Fibroblast of mammary gland (primary cell): ENCODE measurements around the gene EPN1.

ENCODE experiments used
- DNase-seq: peaks from one replicate; pipeline ENCODE4 v3.0.0-alpha.2; 2010; ENCODE audit warnings: low read depth
- H3K4me3 ChIP-seq: 2 replicates; pipeline ENCODE4 v1.5.1; 2011; ENCODE audit warnings: low read depth, mild to moderate bottlenecking, low read length, moderate library complexity; ENCODE audit not compliant: control insufficient read depth
- CTCF ChIP-seq: conservative IDR thresholded peaks from 2 replicates; pipeline ENCODE4 v1.5.1; 2011; ENCODE audit warnings: low read depth, low read length, inconsistent platforms; ENCODE audit not compliant: control insufficient read depth, insufficient read depth

Gene EPN1

GRCh38 chr19:55661826-55662225 lies 13.2 kb upstream of the EPN1 start:
- no peak for TF ChIP-seq CTCF
- no peak for DNase-seq
- no peak overlapping the region for H3K4me3 ChIP-seq

- no peak for DNase-seq
- H3K4me3 ChIP-seq = no peak overlapping the region
- TF ChIP-seq CTCF = no peak
These were observed 11.0 kb upstream of the EPN1 start for GRCh38 chr19:55663846-55664536.

GRCh38 chr19:55666343-55667005 lies 8.6 kb upstream of the EPN1 start:
- no peak overlapping the region for H3K4me3 ChIP-seq
- no peak for DNase-seq
- TF ChIP-seq CTCF = no peak

GRCh38 chr19:55667006-55667381 lies 8.0 kb upstream of the EPN1 start:
- DNase-seq = no peak
- TF ChIP-seq CTCF = no peak
- no peak overlapping the region for H3K4me3 ChIP-seq

GRCh38 chr19:55667511-55667910 lies 7.5 kb upstream of the EPN1 start:
- TF ChIP-seq CTCF = no peak
- no peak for DNase-seq
- no peak overlapping the region for H3K4me3 ChIP-seq

GRCh38 chr19:55667958-55668357 lies 7.1 kb upstream of the EPN1 start:
- no peak for DNase-seq
- H3K4me3 ChIP-seq = no peak overlapping the region
- no peak for TF ChIP-seq CTCF
